ENCODE results near the gene KLHL26. TPM values are rescaled to one million over a fixed set of nuclear protein-coding genes. Genes with fewer than 3 reads are reported as not detected.
"Not testable (repeated sequence)": the region's sequence is repeated elsewhere in the genome, so short reads cannot be mapped to it uniquely, and the experiment has no call there.

The KLHL26 gene
- polyA plus RNA-seq, 3 donors = 1.6 to 3.2 (median 2.0) TPM

DNA sequence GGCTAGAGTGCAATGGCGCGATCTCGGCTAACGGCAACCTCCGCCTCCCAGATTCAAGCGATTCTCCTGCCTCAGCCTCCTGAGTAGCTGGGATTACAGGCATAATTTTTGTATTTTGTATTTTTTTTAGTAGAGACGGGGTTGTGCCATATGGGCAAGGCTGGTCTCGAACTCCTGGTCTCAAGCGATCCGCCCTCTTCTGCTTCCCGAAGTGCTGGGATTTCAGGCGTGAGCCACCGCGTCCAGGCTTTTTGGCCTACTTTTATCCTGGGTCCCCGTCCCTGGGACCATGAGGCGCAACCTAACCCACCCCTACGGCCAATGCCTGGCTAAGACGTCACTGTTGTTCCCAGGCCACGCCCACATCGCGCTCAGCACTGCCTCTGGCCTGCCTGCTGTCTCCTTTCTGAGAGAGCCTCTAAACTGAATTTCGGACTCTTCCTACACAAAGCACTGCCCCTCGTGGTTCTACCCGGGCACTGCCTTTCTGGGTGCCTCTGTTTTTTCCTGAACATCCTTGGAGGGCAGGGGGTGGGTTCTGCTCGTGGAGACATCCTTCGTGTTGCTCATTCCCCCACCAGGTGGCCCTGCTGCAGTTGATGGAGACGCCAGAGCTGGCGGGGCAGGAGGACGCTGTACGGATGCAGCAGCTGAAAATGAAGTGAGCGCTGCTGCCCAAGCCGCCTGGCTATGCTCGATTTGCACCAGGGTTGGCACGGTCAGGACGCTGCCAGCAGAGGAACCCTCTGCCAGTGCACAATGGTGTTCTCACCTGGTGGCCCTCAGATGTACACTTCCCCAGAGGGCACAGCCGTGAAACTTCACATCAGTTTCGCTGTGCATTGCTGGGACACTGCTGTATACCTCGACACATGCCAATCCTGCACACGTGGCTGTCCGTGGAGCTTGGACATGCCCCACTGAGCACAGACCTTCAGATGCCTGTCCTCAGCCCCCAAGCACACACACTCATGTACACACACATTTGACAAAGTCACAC is 46.3 kb upstream of the KLHL26 start:
- H3K9ac ChIP-seq (ENCODE audit: insufficient read depth, low read length, poor library complexity, severe bottlenecking) = no peak overlapping the region
- intact Hi-C loops (cut with micrococcal nuclease) = no loop called here
- peaks cover 42 to 64% of the 10 kb centered on the region in 2 donors for H3K4me1 ChIP-seq (ENCODE audit: control insufficient read depth in 1 of 2, insufficient read depth in 2 of 2, low read length in 2 of 2)
- peak; percentile 34 for TF ChIP-seq CTCF (IDR thresholded peaks at IDR 0.05)
- H3K79me2 ChIP-seq (ENCODE audit: insufficient read depth, low read length) = peaks cover 8% of the 10 kb centered on the region
- H3K9me3 ChIP-seq (replicated peaks in 1 of 2; ENCODE audit: control insufficient read depth in 1 of 2, insufficient read depth in 1 of 2, low read length in 2 of 2) = no peaks in the 10 kb centered on the region
- H3K4me2 ChIP-seq (replicated peaks; ENCODE audit: extremely low read depth, low read length, poor library complexity, severe bottlenecking) = peak overlapping the region; percentile 99
- H3K27me3 Mint-ChIP-seq (ENCODE audit: low read depth in 3 of 3) = peaks cover 11 to 23% (median 22%) of the 10 kb centered on the region in 3 donors
- H2AFZ ChIP-seq (ENCODE audit: insufficient read depth, low read depth, low read length, poor library complexity, severe bottlenecking) = no peak overlapping the region
- peak in 2 of 3 donors; percentile 21 to 47 for DNase-seq
- peak overlapping the region in 1 of 3 experiments; percentile 92 for H3K4me3 ChIP-seq (replicated peaks in 1 of 3; ENCODE audit: low read depth in 2 of 3, low read length in 3 of 3)
- H3K9me3 Mint-ChIP-seq = peaks cover 0 to 3% (median 1%) of the 10 kb centered on the region in 7 donors
- H3K27ac Mint-ChIP-seq = peak overlapping the region in 5 of 7 donors; percentile 54 to 78 (median 61)
- WGBS (ENCODE audit: insufficient coverage) = 85% methylated on average over 29 of the region's 40 CpGs
- H3K27me3 ChIP-seq (ENCODE audit: control insufficient read depth in 2 of 2, insufficient read depth in 2 of 2, low read length in 2 of 2) = peaks cover 5 to 16% of the 10 kb centered on the region in 2 donors
- H3K36me3 ChIP-seq (replicated peaks in 1 of 2; ENCODE audit: control insufficient read depth in 1 of 2, insufficient read depth in 2 of 2, low read length in 2 of 2) = peaks cover 7 to 8% of the 10 kb centered on the region in 2 donors
- H3K27ac ChIP-seq (ENCODE audit: low read depth in 1 of 2, low read length in 2 of 2) = no peak overlapping the region
- H3K36me3 Mint-ChIP-seq = peaks cover 15 to 21% of the 10 kb centered on the region in 2 donors
- H3K4me1 Mint-ChIP-seq = peaks cover 48% of the 10 kb centered on the region
- H4K20me1 ChIP-seq (ENCODE audit: insufficient read depth, low read length) = peaks cover 30% of the 10 kb centered on the region
- peak overlapping the region; percentile 78 to 82 for H3K4me3 Mint-ChIP-seq

GRCh38 chr19:18591735-18592385 is 45.0 kb upstream of the KLHL26 start:
- H3K36me3 ChIP-seq (replicated peaks in 1 of 2; ENCODE audit: control insufficient read depth in 1 of 2, insufficient read depth in 2 of 2, low read length in 2 of 2) = peaks cover 7 to 8% of the 10 kb centered on the region in 2 donors
- H3K27ac Mint-ChIP-seq = no peak overlapping the region
- H3K27ac ChIP-seq (ENCODE audit: low read depth in 1 of 2, low read length in 2 of 2) = no peak overlapping the region
- H3K4me3 Mint-ChIP-seq = no peak overlapping the region
- no peak overlapping the region for H3K4me2 ChIP-seq (replicated peaks; ENCODE audit: extremely low read depth, low read length, poor library complexity, severe bottlenecking)
- DNase-seq = no peak
- no peak overlapping the region for H2AFZ ChIP-seq (ENCODE audit: insufficient read depth, low read depth, low read length, poor library complexity, severe bottlenecking)
- H3K4me1 Mint-ChIP-seq = peaks cover 42% of the 10 kb centered on the region
- 95% methylated on average over 16 of the region's 22 CpGs for WGBS (ENCODE audit: insufficient coverage)
- H3K9me3 ChIP-seq (replicated peaks in 1 of 2; ENCODE audit: control insufficient read depth in 1 of 2, insufficient read depth in 1 of 2, low read length in 2 of 2) = no peaks in the 10 kb centered on the region
- no peak overlapping the region for H3K4me3 ChIP-seq (replicated peaks in 1 of 3; ENCODE audit: low read depth in 2 of 3, low read length in 3 of 3)
- H3K27me3 ChIP-seq (ENCODE audit: control insufficient read depth in 2 of 2, insufficient read depth in 2 of 2, low read length in 2 of 2) = peaks cover 7 to 23% of the 10 kb centered on the region in 2 donors
- peaks cover 15 to 21% of the 10 kb centered on the region in 2 donors for H3K36me3 Mint-ChIP-seq
- H4K20me1 ChIP-seq (ENCODE audit: insufficient read depth, low read length) = peaks cover 30% of the 10 kb centered on the region
- peaks cover 8% of the 10 kb centered on the region for H3K79me2 ChIP-seq (ENCODE audit: insufficient read depth, low read length)
- peaks cover 34 to 58% of the 10 kb centered on the region in 2 donors for H3K4me1 ChIP-seq (ENCODE audit: control insufficient read depth in 1 of 2, insufficient read depth in 2 of 2, low read length in 2 of 2)
- H3K27me3 Mint-ChIP-seq (ENCODE audit: low read depth in 3 of 3) = peaks cover 22 to 34% (median 33%) of the 10 kb centered on the region in 3 donors
- no peak for TF ChIP-seq CTCF (IDR thresholded peaks at IDR 0.05)
- intact Hi-C loops (cut with micrococcal nuclease) = no loop called here
- peaks cover 0 to 9% (median 2%) of the 10 kb centered on the region in 7 donors for H3K9me3 Mint-ChIP-seq
- no peak overlapping the region for H3K9ac ChIP-seq (ENCODE audit: insufficient read depth, low read length, poor library complexity, severe bottlenecking)

GRCh38 chr19:18592732-18593131 is 44.1 kb upstream of the KLHL26 start:
- H2AFZ ChIP-seq (ENCODE audit: insufficient read depth, low read depth, low read length, poor library complexity, severe bottlenecking); intact Hi-C loops (cut with micrococcal nuclease); H3K4me2 ChIP-seq (replicated peaks; ENCODE audit: extremely low read depth, low read length, poor library complexity, severe bottlenecking); H3K27ac ChIP-seq (ENCODE audit: low read depth in 1 of 2, low read length in 2 of 2); H3K4me3 ChIP-seq (replicated peaks in 1 of 3; ENCODE audit: low read depth in 2 of 3, low read length in 3 of 3); H3K9me3 Mint-ChIP-seq; H3K4me3 Mint-ChIP-seq; H3K79me2 ChIP-seq (ENCODE audit: insufficient read depth, low read length); H3K36me3 ChIP-seq (replicated peaks in 1 of 2; ENCODE audit: control insufficient read depth in 1 of 2, insufficient read depth in 2 of 2, low read length in 2 of 2); H3K9ac ChIP-seq (ENCODE audit: insufficient read depth, low read length, poor library complexity, severe bottlenecking); H3K9me3 ChIP-seq (replicated peaks in 1 of 2; ENCODE audit: control insufficient read depth in 1 of 2, insufficient read depth in 1 of 2, low read length in 2 of 2); DNase-seq; H3K27ac Mint-ChIP-seq: not testable (repeated sequence)
- peaks cover 15 to 21% of the 10 kb centered on the region in 2 donors for H3K36me3 Mint-ChIP-seq
- peaks cover 42% of the 10 kb centered on the region for H3K4me1 Mint-ChIP-seq
- peaks cover 35 to 55% of the 10 kb centered on the region in 2 donors for H3K4me1 ChIP-seq (ENCODE audit: control insufficient read depth in 1 of 2, insufficient read depth in 2 of 2, low read length in 2 of 2)
- no CpG with 5 or more reads among the region's 5 CpGs for whole genome bisulfite sequencing (ENCODE audit: insufficient coverage)
- H3K27me3 Mint-ChIP-seq (ENCODE audit: low read depth in 3 of 3) = peaks cover 24 to 38% (median 35%) of the 10 kb centered on the region in 3 donors
- peaks cover 30% of the 10 kb centered on the region for H4K20me1 ChIP-seq (ENCODE audit: insufficient read depth, low read length)
- H3K27me3 ChIP-seq (ENCODE audit: control insufficient read depth in 2 of 2, insufficient read depth in 2 of 2, low read length in 2 of 2) = peaks cover 7 to 26% of the 10 kb centered on the region in 2 donors

Data from CD14-positive monocyte (primary cell).